GM21528 (cell line): ENCODE results near the gene C17orf114.

Experiments
- ATAC-seq: cut with Tn5 transposase; IDR thresholded peaks from one replicate; pipeline ENCODE4 v1.9.1; 2021; ENCODE audit warnings: mild to moderate bottlenecking, moderate library complexity; ENCODE audit not compliant: unreplicated experiment, low FRiP score

C17orf114 gene

GRCh38 chr17:4823373-4824089 lies 21.4 kb upstream of the C17orf114 start:
- no peak for ATAC-seq

- ATAC-seq, result no peak
These were observed 20.7 kb upstream of the C17orf114 start for GRCh38 chr17:4822835-4823234.

- no peak for ATAC-seq
These were observed 16.1 kb upstream of the C17orf114 start for GRCh38 chr17:4818276-4818675.

DNA sequence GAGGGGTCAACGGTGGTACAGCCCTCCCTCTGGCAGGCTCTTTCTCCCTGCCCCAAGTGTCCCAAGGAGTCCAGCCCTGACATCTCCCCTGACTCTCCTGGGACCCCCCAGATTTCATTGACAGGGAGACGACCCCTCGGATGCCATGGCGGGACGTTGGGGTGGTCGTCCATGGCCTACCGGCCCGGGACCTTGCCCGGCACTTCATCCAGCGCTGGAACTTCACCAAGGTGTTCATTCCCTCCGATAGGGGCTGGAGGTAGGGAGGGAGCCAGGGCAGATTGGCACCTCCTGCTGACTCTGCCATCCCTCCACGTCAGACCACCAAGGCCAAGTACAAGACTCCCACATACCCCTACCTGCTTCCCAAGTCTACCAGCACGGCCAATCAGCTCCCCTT lies 14.7 kb upstream of the C17orf114 start:
- ATAC-seq, result no peak

DNA sequence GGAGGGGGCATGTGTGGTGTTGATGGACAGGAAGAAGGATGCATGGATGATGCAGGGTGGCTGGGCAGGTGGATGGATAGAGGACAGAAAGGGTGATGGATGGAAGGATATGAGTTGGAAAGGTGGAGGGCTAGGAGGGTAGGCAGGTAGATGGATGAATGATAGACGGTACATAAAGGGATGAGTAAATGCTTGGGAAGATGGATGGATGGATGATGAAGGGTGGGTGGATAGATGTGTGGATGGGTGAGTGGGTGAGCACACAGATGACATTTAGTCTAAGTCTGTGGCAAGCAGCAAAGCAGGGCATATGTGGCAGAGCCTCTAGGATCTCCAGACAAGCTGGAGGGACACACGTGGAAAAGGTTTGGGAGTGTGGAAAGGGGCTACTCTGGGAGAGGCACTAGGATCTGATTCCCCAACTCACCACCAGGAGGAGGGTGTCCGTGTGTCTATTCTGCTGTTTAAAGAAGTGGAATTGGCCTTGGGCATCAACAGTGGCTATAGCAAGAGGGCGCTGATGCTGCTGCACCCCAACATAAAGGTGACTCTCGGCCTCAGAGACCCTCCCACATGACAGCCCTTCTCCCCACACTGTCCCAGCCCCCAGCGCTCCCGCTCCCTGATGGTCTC lies 13.0 kb upstream of the C17orf114 start:
- ATAC-seq, result no peak

- no peak for ATAC-seq
These were observed 10.6 kb upstream of the C17orf114 start for GRCh38 chr17:4812690-4813089.

GRCh38 chr17:4811471-4811870 lies 9.3 kb upstream of the C17orf114 start:
- ATAC-seq, result no peak

GRCh38 chr17:4810696-4811290 lies 8.7 kb upstream of the C17orf114 start:
- no peak for ATAC-seq

GRCh38 chr17:4808378-4808767 lies 6.2 kb upstream of the C17orf114 start:
- ATAC-seq, result no peak

DNA sequence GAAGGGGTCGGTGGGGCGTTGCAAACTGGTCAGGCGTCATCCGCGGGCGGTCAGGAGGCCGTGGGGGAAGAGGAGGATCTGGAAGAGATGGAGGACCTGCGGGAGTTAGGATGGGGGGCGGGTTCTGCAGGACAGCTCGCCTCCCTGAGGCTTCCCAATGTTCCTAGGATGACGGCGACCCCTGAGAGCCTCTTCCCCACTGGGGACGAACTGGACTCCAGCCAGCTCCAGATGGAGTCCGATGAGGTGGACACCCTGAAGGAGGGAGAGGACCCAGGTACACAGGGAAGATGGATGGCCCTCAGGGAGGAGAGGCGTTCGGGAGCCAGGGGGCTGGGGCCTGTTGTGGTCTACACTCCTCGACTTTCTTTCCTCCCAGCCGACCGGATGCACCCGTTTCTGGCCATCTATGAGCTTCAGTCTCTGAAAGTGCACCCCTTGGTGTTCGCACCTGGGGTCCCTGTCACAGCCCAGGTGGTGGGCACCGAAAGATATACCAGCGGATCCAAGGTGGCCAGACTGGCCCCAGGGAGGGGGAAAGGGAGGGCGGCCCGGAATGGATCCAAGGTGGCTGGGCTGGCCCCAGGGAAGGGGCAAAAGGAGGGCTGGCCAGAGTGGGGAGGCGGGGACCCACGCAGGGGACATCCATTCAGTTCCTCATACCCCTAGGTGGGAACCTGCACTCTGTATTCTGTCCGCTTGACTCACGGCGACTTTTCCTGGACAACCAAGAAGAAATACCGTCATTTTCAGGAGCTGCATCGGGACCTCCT lies 5.7 kb upstream of the C17orf114 start:
- ATAC-seq, result no peak

- peak; percentile 84 for ATAC-seq
These were observed 4.9 kb upstream of the C17orf114 start, which contains the start of gene PLD2 for GRCh38 chr17:4806777-4807604. PLD2 (plus strand) TSS chr17:4807152; CDS start chr17:4807773, 621 bp downstream.

DNA sequence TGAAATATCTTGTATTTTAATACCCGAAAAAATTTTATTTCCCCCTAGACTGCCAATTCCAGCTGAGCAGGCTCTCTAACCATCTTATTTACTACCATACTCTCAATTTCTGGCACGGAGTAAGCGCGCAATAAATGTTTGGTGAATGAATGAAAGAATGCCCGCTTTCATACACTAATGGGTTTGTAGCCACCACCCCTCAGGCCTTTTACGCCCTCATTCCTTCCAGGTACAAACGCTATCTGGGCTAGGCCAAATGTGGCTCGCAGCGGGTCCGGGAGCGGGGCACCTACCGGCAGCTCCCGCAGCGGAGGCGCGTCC lies 4.3 kb upstream of the C17orf114 start:
- peak; percentile 26 for ATAC-seq

DNA sequence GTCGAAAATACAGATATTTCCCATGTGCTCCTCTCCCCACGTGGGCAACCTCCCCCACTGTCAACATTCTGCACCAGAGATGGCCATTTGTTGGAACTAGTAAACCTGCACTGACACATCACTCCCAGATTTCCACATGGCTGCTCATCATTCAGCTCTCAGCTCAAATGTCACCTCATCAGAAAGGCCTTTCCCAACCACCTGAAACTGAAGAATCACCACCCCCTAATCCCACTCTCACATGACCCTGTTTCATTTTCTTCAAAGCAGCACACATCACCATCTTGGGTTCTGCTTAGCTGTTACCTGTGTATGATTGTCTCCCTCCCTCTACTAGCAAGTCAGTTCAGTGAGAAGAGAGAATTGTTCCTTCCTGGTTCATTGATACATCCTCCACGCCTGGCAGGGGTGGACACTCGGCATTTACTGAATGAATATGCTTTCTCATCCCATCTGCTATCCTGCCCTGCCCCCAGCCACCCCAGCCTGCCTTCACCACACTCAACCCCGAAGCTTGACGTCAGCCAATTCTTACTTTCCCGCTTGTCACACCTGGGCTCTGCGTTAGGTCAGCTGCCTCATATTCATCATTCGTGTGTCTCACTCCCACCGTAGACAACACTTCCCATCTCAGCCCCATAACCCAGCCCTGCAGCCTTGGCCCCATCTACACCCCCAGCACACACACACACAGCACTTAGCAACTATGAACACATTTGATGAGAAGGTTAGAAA lies 1.5 kb downstream of the C17orf114 start:
- ATAC-seq, result no peak

- ATAC-seq, result no peak
These were observed 5.6 kb downstream of the C17orf114 start for GRCh38 chr17:4796552-4796920.

DNA sequence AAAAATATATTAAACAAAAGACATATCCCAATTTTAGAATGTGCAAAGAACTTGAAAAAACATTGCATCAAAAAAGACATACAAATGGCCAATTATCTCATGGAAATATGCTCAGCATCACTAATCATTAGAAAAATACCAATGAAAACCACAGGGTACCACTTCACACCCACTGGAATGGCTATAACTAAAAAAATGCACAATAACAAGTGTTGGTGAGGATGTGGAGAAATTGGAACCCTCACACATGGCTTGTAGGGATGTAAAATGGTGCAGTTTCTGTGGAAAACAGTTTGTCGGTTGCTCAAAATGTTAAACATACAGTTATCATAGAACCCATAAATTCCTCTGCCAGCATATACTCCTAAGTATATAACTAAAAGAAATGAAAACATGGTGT lies 7.0 kb downstream of the C17orf114 start:
- ATAC-seq, result no peak

DNA sequence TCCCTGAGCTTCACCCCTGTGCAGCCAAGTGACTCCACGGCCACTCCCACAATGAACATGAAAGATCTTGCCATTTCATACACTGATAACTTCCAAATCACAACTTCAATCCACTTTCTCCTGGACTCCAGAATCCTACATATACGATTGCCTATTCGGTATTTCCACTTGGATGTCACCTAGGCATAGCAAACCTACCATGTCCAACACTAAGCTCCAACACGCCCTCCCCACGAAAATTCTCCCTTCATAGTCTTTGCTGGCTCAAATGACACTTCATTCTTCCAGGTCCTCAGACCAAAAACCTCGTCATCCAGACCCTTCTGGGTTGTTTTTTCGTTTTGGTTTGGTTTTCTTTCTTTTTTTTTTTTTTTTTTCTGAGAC lies 11.4 kb downstream of the C17orf114 start:
- ATAC-seq, result no peak

- ATAC-seq, result peak; percentile 81
These were observed 12.0 kb downstream of the C17orf114 start for GRCh38 chr17:4789951-4790704.

GRCh38 chr17:4789701-4789950 lies 12.5 kb downstream of the C17orf114 start:
- ATAC-seq, result no peak
